GM23338 (cell line): Measurements from ENCODE around the gene GOT2. TPM values are rescaled to one million over a fixed set of nuclear protein-coding genes. Genes with fewer than 3 reads are reported as not detected.

ENCODE experiments used
- ATAC-seq: fragments of 200-7000 bp; cut with Tn5 transposase; 3 replicates; pipeline ENCODE4 v1.9.1; 2020
- DNase-seq: peaks from one replicate; pipeline ENCODE4 v3.0.0-alpha.2; 2015; ENCODE audit warnings: low spot score
- H2AFZ ChIP-seq: fragments of 200-600 bp; sonication (generic); 2 replicates; pipeline ENCODE4 v1.8.0; 2016; ENCODE audit warnings: antibody characterized with exemption, mild to moderate bottlenecking, moderate library complexity
- H3F3A ChIP-seq: fragments of 200-600 bp; sonication (generic); replicated peaks from 2 replicates; pipeline ENCODE4 v1.8.0; 2017; ENCODE audit warnings: antibody characterized with exemption, mixed run types, low read depth
- H3K27ac ChIP-seq: fragments of 200-600 bp; sonication (generic); 2 replicates; pipeline ENCODE4 v1.6.1; 2016; ENCODE audit warnings: low read depth
- H3K27me3 ChIP-seq: fragments of 200-600 bp; sonication (generic); 2 replicates; pipeline ENCODE4 v1.8.0; 2016; ENCODE audit warnings: mild to moderate bottlenecking, mixed run types, moderate library complexity; ENCODE audit not compliant: insufficient read depth
- H3K36me3 ChIP-seq: fragments of 200-600 bp; sonication (generic); 2 replicates; pipeline ENCODE4 v1.8.0; 2016; ENCODE audit warnings: mild to moderate bottlenecking; ENCODE audit not compliant: insufficient read depth
- H3K4me1 ChIP-seq: fragments of 200-600 bp; sonication (generic); 2 replicates; pipeline ENCODE4 v1.8.0; 2016; ENCODE audit warnings: mild to moderate bottlenecking, moderate library complexity; ENCODE audit not compliant: insufficient read depth
- H3K4me2 ChIP-seq: fragments of 200-600 bp; sonication (generic); 2 replicates; pipeline ENCODE4 v1.7.1; 2017; ENCODE audit warnings: mixed run types
- H3K4me3 ChIP-seq: fragments of 200-600 bp; sonication (generic); 2 replicates; pipeline ENCODE4 v1.6.1; 2016; ENCODE audit warnings: mixed run types
- H3K79me2 ChIP-seq: fragments of 200-600 bp; sonication (generic); replicated peaks from 2 replicates; pipeline ENCODE4 v1.8.0; 2017; ENCODE audit warnings: mild to moderate bottlenecking; ENCODE audit not compliant: insufficient read depth
- H3K9me2 ChIP-seq: fragments of 200-600 bp; sonication (generic); 2 replicates; pipeline ENCODE4 v1.8.0; 2017; ENCODE audit not compliant: insufficient read depth
- H4K20me1 ChIP-seq: fragments of 200-600 bp; sonication (generic); replicated peaks from 2 replicates; pipeline ENCODE4 v1.8.0; 2017; ENCODE audit warnings: mild to moderate bottlenecking; ENCODE audit not compliant: insufficient read depth
- H3K27ac Mint-ChIP-seq: 2 replicates; pipeline ENCODE4 v1.8.0; 2020; ENCODE audit warnings: inconsistent platforms, mild to moderate bottlenecking, moderate library complexity, mixed read lengths
- H3K27me3 Mint-ChIP-seq: 3 replicates; pipeline ENCODE4 v1.8.0; 2022; ENCODE audit warnings: low read depth, mild to moderate bottlenecking, moderate library complexity, mixed read lengths, inconsistent platforms; ENCODE audit not compliant: insufficient read depth, poor library complexity
- H3K36me3 Mint-ChIP-seq: 3 replicates; pipeline ENCODE4 v1.8.0; 2021; ENCODE audit warnings: low read depth, mild to moderate bottlenecking, inconsistent platforms, moderate library complexity, mixed read lengths
- H3K4me1 Mint-ChIP-seq: 3 replicates; pipeline ENCODE4 v1.8.0; 2020; ENCODE audit warnings: mild to moderate bottlenecking, inconsistent platforms, mixed read lengths
- H3K4me3 Mint-ChIP-seq: 3 replicates; pipeline ENCODE4 v1.8.0; 2021; ENCODE audit warnings: moderate library complexity, mild to moderate bottlenecking, inconsistent platforms, mixed read lengths
- H3K9me3 Mint-ChIP-seq: 3 replicates; pipeline ENCODE4 v1.8.0; 2020; ENCODE audit warnings: moderate library complexity, mild to moderate bottlenecking, inconsistent platforms, mixed read lengths
- CREB1 ChIP-seq: fragments of 250-450 bp; sonication (Bioruptor Pico); IDR thresholded peaks from 2 replicates; pipeline ENCODE4 v1.5.0; 2020; ENCODE audit warnings: low read depth, mild to moderate bottlenecking, moderate library complexity
- EZH2 ChIP-seq: fragments of 200-600 bp; sonication (generic); IDR thresholded peaks from one replicate; pipeline ENCODE4 v1.8.0; 2017; ENCODE audit warnings: antibody characterized with exemption, mild to moderate bottlenecking, low read depth; ENCODE audit not compliant: unreplicated experiment
- EZH2phosphoT487 ChIP-seq: fragments of 200-600 bp; sonication (generic); IDR thresholded peaks from one replicate; pipeline ENCODE4 v1.8.1; 2018; ENCODE audit warnings: antibody characterized with exemption; ENCODE audit not compliant: unreplicated experiment
- JUNB ChIP-seq: IDR thresholded peaks from one replicate; pipeline ENCODE4 v1.6.1; 2016; ENCODE audit warnings: antibody characterized with exemption; ENCODE audit not compliant: unreplicated experiment
- NANOG ChIP-seq: IDR thresholded peaks from 2 replicates; pipeline ENCODE4 v1.6.1; 2016; ENCODE audit warnings: antibody characterized with exemption, borderline replicate concordance
- POLR2AphosphoS5 ChIP-seq: IDR thresholded peaks from 2 replicates; pipeline ENCODE4 v1.6.1; 2016; ENCODE audit warnings: antibody characterized with exemption, low read depth
- STAT1 ChIP-seq: IDR thresholded peaks from one replicate; pipeline ENCODE4 v1.6.1; 2016; ENCODE audit warnings: antibody characterized with exemption; ENCODE audit not compliant: unreplicated experiment
- ZNF114 ChIP-seq: fragments of 250-450 bp; sonication (Bioruptor Pico); IDR thresholded peaks from 2 replicates; pipeline ENCODE4 v1.5.0; 2020; ENCODE audit warnings: mild to moderate bottlenecking, moderate library complexity
- ZNF331 ChIP-seq: fragments of 250-450 bp; sonication (Bioruptor Pico); IDR thresholded peaks from 2 replicates; pipeline ENCODE4 v1.5.0; 2020; ENCODE audit warnings: low read depth, mild to moderate bottlenecking, moderate library complexity
- polyA plus RNA-seq: library from polyadenylated mRNA; unstranded; fragments of >200 nt; fragmentation: Nextera tagmentation; extraction: Ambion mirVana; gene quantifications from 2 replicates; pipeline ENCODE4 v1.2.1, GENCODE V29; 2016
- total RNA-seq: library from RNA; depleted of rRNA; stranded (reverse); fragments of >200 nt; shearing (Covaris generic); gene quantifications from 2 replicates; pipeline ENCODE4 v1.2.3, GENCODE V29; 2014
- TF ChIP-seq, protein P1 (sequence below): fragments of 250-450 bp; sonication (Bioruptor Pico); IDR thresholded peaks from 2 replicates; pipeline ENCODE4 v1.5.0; 2020; ENCODE audit warnings: mild to moderate bottlenecking, moderate library complexity
- TF ChIP-seq, protein P2 (sequence below): IDR thresholded peaks from 2 replicates; pipeline ENCODE4 v1.6.1; 2016; ENCODE audit warnings: antibody characterized with exemption
- TF ChIP-seq, protein P3 (sequence below), 2 experiments: fragments of 200-600 bp in 1 of 2; sonication (generic) in 1 of 2; conservative IDR thresholded peaks; 2 replicates each; pipeline versions ENCODE4 v1.5.1 to v1.6.1; 2016 to 2017; ENCODE audit warnings: antibody characterized with exemption in 2 of 2, low read depth in 2 of 2, mild to moderate bottlenecking in 2 of 2, moderate library complexity in 1 of 2

The GOT2 gene
- total and polyA plus RNA-seq, 2 experiments from 2014 or later, result 133 to 205 TPM

DNA sequence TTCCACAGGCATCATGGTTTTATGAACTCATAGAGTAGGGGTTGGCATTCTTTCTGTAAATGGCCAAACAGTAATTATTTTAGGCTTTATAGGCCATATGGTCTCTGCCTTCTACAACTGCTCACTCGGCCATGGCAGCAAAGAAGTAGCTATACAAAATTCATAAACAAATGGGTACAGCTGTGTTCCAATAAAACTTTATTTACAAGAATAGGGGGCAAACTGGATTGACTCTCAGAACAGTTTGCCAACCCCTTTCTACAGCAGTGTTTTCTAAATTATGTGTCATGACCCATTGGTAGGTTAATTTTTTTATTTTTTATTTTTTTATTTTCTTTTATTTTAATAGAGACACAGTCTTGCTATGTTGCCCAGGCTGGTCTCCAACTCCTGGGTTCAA, 20.4 kb downstream of the GOT2 start:
- DNase-seq (no peak), ATAC-seq (no peak)
- peaks cover 74% of the 10 kb centered on the region for H3K36me3 Mint-ChIP-seq

DNA sequence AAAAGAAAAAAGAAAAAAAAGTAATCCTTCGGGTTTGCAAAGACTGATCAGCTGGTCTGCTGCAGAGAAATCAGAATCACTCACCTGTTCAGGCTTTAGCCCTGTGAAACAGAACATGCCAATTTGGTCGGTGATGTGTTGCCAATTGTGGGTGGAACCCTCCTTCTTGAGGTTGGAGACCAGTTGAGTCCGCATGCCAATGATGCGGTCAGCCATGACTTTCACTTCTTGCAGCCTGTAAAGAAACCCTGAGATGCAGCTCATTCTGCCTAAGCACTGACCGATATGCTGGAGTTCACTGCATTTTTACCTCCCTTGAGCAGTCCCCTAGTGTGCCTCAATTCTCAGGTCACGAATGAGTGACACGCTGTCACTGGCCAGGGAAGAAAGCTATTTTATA, 24.8 kb downstream of the GOT2 start:
- no peak overlapping the region for H3K4me2 ChIP-seq
- peaks cover 45% of the 10 kb centered on the region for H3K36me3 ChIP-seq
- H3K9me3 Mint-ChIP-seq, result no peaks in the 10 kb centered on the region
- no peaks in the 10 kb centered on the region for H3K9me2 ChIP-seq
- no peak overlapping the region for H2AFZ ChIP-seq
- no peaks in the 10 kb centered on the region for H3K27me3 ChIP-seq
- no peak overlapping the region for H3K4me3 ChIP-seq
- H3K4me1 ChIP-seq, result no peaks in the 10 kb centered on the region
- no peak overlapping the region for H3K27ac ChIP-seq
- DNase-seq (no peak), ATAC-seq (no peak)
- peaks cover 7% of the 10 kb centered on the region; the same call in 1 of the 2 replicates for H4K20me1 ChIP-seq
- H3K27me3 Mint-ChIP-seq, result no peaks in the 10 kb centered on the region
- H3K4me3 Mint-ChIP-seq, result no peak overlapping the region
- H3K27ac Mint-ChIP-seq, result no peak overlapping the region; the same call in 1 of the 2 replicates
- peaks cover 65% of the 10 kb centered on the region for H3K36me3 Mint-ChIP-seq
- H3K79me2 ChIP-seq, result no peaks in the 10 kb centered on the region
- no peaks in the 10 kb centered on the region for H3F3A ChIP-seq
- H3K4me1 Mint-ChIP-seq, result peaks cover 2% of the 10 kb centered on the region; the same call in 1 of the 3 replicates
- TF ChIP-seq JUNB (no peak), POLR2AphosphoS5 (no peak), ZNF114 (CRISPR knock-in tag) (no peak), CREB1 (CRISPR knock-in tag) (no peak), STAT1 (no peak), ZNF331 (CRISPR knock-in tag) (no peak), EZH2 (no peak), NANOG (no peak), EZH2phosphoT487 (no peak)
- TF ChIP-seq, protein P1, sequence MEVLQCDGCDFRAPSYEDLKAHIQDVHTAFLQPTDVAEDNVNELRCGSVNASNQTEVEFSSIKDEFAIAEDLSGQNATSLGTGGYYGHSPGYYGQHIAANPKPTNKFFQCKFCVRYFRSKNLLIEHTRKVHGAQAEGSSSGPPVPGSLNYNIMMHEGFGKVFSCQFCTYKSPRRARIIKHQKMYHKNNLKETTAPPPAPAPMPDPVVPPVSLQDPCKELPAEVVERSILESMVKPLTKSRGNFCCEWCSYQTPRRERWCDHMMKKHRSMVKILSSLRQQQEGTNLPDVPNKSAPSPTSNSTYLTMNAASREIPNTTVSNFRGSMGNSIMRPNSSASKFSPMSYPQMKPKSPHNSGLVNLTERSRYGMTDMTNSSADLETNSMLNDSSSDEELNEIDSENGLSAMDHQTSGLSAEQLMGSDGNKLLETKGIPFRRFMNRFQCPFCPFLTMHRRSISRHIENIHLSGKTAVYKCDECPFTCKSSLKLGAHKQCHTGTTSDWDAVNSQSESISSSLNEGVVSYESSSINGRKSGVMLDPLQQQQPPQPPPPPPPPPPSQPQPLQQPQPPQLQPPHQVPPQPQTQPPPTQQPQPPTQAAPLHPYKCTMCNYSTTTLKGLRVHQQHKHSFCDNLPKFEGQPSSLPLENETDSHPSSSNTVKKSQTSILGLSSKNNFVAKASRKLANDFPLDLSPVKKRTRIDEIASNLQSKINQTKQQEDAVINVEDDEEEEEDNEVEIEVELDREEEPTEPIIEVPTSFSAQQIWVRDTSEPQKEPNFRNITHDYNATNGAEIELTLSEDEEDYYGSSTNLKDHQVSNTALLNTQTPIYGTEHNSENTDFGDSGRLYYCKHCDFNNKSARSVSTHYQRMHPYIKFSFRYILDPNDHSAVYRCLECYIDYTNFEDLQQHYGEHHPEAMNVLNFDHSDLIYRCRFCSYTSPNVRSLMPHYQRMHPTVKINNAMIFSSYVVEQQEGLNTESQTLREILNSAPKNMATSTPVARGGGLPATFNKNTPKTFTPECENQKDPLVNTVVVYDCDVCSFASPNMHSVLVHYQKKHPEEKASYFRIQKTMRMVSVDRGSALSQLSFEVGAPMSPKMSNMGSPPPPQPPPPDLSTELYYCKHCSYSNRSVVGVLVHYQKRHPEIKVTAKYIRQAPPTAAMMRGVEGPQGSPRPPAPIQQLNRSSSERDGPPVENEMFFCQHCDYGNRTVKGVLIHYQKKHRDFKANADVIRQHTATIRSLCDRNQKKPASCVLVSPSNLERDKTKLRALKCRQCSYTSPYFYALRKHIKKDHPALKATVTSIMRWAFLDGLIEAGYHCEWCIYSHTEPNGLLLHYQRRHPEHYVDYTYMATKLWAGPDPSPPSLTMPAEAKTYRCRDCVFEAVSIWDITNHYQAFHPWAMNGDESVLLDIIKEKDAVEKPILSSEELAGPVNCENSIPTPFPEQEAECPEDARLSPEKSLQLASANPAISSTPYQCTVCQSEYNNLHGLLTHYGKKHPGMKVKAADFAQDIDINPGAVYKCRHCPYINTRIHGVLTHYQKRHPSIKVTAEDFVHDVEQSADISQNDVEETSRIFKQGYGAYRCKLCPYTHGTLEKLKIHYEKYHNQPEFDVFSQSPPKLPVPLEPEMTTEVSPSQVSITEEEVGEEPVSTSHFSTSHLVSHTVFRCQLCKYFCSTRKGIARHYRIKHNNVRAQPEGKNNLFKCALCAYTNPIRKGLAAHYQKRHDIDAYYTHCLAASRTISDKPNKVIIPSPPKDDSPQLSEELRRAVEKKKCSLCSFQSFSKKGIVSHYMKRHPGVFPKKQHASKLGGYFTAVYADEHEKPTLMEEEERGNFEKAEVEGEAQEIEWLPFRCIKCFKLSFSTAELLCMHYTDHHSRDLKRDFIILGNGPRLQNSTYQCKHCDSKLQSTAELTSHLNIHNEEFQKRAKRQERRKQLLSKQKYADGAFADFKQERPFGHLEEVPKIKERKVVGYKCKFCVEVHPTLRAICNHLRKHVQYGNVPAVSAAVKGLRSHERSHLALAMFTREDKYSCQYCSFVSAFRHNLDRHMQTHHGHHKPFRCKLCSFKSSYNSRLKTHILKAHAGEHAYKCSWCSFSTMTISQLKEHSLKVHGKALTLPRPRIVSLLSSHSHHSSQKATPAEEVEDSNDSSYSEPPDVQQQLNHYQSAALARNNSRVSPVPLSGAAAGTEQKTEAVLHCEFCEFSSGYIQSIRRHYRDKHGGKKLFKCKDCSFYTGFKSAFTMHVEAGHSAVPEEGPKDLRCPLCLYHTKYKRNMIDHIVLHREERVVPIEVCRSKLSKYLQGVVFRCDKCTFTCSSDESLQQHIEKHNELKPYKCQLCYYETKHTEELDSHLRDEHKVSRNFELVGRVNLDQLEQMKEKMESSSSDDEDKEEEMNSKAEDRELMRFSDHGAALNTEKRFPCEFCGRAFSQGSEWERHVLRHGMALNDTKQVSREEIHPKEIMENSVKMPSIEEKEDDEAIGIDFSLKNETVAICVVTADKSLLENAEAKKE, result no peak
- TF ChIP-seq, protein P2, sequence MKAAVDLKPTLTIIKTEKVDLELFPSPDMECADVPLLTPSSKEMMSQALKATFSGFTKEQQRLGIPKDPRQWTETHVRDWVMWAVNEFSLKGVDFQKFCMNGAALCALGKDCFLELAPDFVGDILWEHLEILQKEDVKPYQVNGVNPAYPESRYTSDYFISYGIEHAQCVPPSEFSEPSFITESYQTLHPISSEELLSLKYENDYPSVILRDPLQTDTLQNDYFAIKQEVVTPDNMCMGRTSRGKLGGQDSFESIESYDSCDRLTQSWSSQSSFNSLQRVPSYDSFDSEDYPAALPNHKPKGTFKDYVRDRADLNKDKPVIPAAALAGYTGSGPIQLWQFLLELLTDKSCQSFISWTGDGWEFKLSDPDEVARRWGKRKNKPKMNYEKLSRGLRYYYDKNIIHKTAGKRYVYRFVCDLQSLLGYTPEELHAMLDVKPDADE, result no peak
- TF ChIP-seq, protein P3, sequence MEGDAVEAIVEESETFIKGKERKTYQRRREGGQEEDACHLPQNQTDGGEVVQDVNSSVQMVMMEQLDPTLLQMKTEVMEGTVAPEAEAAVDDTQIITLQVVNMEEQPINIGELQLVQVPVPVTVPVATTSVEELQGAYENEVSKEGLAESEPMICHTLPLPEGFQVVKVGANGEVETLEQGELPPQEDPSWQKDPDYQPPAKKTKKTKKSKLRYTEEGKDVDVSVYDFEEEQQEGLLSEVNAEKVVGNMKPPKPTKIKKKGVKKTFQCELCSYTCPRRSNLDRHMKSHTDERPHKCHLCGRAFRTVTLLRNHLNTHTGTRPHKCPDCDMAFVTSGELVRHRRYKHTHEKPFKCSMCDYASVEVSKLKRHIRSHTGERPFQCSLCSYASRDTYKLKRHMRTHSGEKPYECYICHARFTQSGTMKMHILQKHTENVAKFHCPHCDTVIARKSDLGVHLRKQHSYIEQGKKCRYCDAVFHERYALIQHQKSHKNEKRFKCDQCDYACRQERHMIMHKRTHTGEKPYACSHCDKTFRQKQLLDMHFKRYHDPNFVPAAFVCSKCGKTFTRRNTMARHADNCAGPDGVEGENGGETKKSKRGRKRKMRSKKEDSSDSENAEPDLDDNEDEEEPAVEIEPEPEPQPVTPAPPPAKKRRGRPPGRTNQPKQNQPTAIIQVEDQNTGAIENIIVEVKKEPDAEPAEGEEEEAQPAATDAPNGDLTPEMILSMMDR (conservative IDR thresholded peaks at IDR 0.05; ENCODE audit: low read depth in 2 of 2), result no peak

More for the DNA sequence above, 20.4 kb downstream of the GOT2 start:
- no peak for TF ChIP-seq JUNB
- TF ChIP-seq STAT1, result no peak
- no peak for TF ChIP-seq CREB1 (CRISPR knock-in tag)
- Histone ChIP-seq H3K27me3 (no peaks in the 10 kb centered on the region), H2AFZ (no peak overlapping the region), H3K4me2 (no peak overlapping the region), H3K27ac (no peak overlapping the region), H3K36me3 (peaks cover 76% of the 10 kb centered on the region), H3K9me2 (no peaks in the 10 kb centered on the region), H3K79me2 (no peaks in the 10 kb centered on the region), H3K4me1 (no peaks in the 10 kb centered on the region), H4K20me1 (peaks cover 7% of the 10 kb centered on the region; the same call in 1 of the 2 replicates), H3F3A (no peaks in the 10 kb centered on the region), H3K4me3 (no peak overlapping the region)
- Mint-ChIP-seq H3K4me3 (no peak overlapping the region), H3K27ac (no peak overlapping the region), H3K27me3 (no peaks in the 10 kb centered on the region), H3K9me3 (no peaks in the 10 kb centered on the region), H3K4me1 (no peaks in the 10 kb centered on the region)
